A673 (cell line): Measurements from ENCODE around the gene RABL6. TPM values are rescaled to one million over a fixed set of nuclear protein-coding genes. Genes with fewer than 3 reads are reported as not detected.

ENCODE experiments used
- BruUV-seq: library from RNA; stranded (reverse); fragments of 400-500 nt; replicated peaks from 2 replicates; lab custom pipeline; 2021; lab: Mats Ljungman, UMichigan
- CTCF ChIA-PET: fragments of 300-600 bp; sonication (Branson Sonifier 250); formaldehyde crosslinking; loops from one replicate; lab custom pipeline; 2022; ENCODE audit warnings: antibody characterized with exemption; lab: Charles Lee
- POLR2A ChIA-PET: fragments of 300-600 bp; sonication (Branson Sonifier 250); formaldehyde crosslinking; loops from one replicate; lab custom pipeline; 2022; ENCODE audit warnings: antibody characterized with exemption; ENCODE audit not compliant: low non-redundant PET; lab: Charles Lee
- DNase-seq: peaks from one replicate; pipeline ENCODE4 v3.0.0-alpha.2; 2015; ENCODE audit warnings: low spot score
- H3K27ac ChIP-seq: fragments of 200-600 bp; sonication (generic); 2 replicates; pipeline ENCODE4 v1.5.1; 2016; ENCODE audit warnings: mixed run types, low read depth, mild to moderate bottlenecking, mixed read lengths, antibody characterized with exemption, low read length; ENCODE audit not compliant: poor library complexity, severe bottlenecking
- H3K27me3 ChIP-seq: fragments of 200-600 bp; sonication (generic); replicated peaks from 2 replicates; pipeline ENCODE4 v1.6.1; 2017; ENCODE audit warnings: mixed run types, low read depth, mild to moderate bottlenecking, mixed read lengths, antibody characterized with exemption, low read length; ENCODE audit not compliant: insufficient read depth, poor library complexity
- H3K36me3 ChIP-seq: fragments of 200-600 bp; sonication (generic); 2 replicates; pipeline ENCODE4 v1.6.1; 2016; ENCODE audit warnings: mixed run types, mild to moderate bottlenecking, mixed read lengths, antibody characterized with exemption, low read length; ENCODE audit not compliant: insufficient read depth, poor library complexity, severe bottlenecking
- H3K4me1 ChIP-seq: fragments of 200-600 bp; sonication (generic); 2 replicates; pipeline ENCODE4 v1.6.1; 2017; ENCODE audit warnings: mixed run types, mild to moderate bottlenecking, mixed read lengths, antibody characterized with exemption, low read length; ENCODE audit not compliant: insufficient read depth, poor library complexity, severe bottlenecking
- H3K4me3 ChIP-seq: fragments of 200-600 bp; sonication (generic); 2 replicates; pipeline ENCODE4 v1.5.1; 2016; ENCODE audit warnings: low read depth, mixed run types, mild to moderate bottlenecking, mixed read lengths, low read length; ENCODE audit not compliant: poor library complexity, severe bottlenecking
- H3K9me3 ChIP-seq: fragments of 200-600 bp; sonication (generic); 2 replicates; pipeline ENCODE4 v1.6.1; 2016; ENCODE audit warnings: mixed run types, low read depth, mild to moderate bottlenecking, mixed read lengths, antibody characterized with exemption, low read length; ENCODE audit not compliant: poor library complexity, severe bottlenecking
- EZH2 ChIP-seq: fragments of 200-600 bp; sonication (generic); IDR thresholded peaks from 2 replicates; pipeline ENCODE4 v1.6.1; 2017; ENCODE audit warnings: borderline replicate concordance, low read depth, mild to moderate bottlenecking, mixed read lengths, antibody characterized with exemption, low read length; ENCODE audit not compliant: poor library complexity, severe bottlenecking
- intact Hi-C: fragments of 100-400 bp; cut with micrococcal nuclease; formaldehyde crosslinking; loops from one replicate; pipeline ENCODE4 v1.10.0; 2022; ENCODE audit not compliant: unreplicated experiment
- total RNA-seq: library from RNA; stranded (reverse); gene quantifications from 2 replicates; pipeline ENCODE4 v1.2.3, GENCODE V29; 2021
- TF ChIP-seq, protein P1 (sequence below): fragments of 300-800, 200-600 bp; sonication (generic); conservative IDR thresholded peaks from 2 replicates; pipeline ENCODE4 v1.5.1; 2017; ENCODE audit warnings: low read depth, mild to moderate bottlenecking, antibody characterized with exemption, low read length, moderate library complexity, mixed read lengths

Gene RABL6
- total RNA-seq, 1 experiment from 2014 or later = 210 TPM

GRCh38 chr9:136792321-136793085 lies 15.2 kb upstream of the RABL6 start:
- H3K4me1 ChIP-seq = peaks cover 16% of the 10 kb centered on the region
- intact Hi-C loops = loop anchor here (5.0 kb wide), 1 partner anchor 430 kb away; the partner anchor contains the start of gene RNF208
- DNase-seq = no peak
- no peak overlapping the region for H3K27ac ChIP-seq
- TF ChIP-seq EZH2 = no peak
- TF ChIP-seq, protein P1, sequence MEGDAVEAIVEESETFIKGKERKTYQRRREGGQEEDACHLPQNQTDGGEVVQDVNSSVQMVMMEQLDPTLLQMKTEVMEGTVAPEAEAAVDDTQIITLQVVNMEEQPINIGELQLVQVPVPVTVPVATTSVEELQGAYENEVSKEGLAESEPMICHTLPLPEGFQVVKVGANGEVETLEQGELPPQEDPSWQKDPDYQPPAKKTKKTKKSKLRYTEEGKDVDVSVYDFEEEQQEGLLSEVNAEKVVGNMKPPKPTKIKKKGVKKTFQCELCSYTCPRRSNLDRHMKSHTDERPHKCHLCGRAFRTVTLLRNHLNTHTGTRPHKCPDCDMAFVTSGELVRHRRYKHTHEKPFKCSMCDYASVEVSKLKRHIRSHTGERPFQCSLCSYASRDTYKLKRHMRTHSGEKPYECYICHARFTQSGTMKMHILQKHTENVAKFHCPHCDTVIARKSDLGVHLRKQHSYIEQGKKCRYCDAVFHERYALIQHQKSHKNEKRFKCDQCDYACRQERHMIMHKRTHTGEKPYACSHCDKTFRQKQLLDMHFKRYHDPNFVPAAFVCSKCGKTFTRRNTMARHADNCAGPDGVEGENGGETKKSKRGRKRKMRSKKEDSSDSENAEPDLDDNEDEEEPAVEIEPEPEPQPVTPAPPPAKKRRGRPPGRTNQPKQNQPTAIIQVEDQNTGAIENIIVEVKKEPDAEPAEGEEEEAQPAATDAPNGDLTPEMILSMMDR = no peak
- no peaks in the 10 kb centered on the region for H3K27me3 ChIP-seq
- BruUV-seq = no TSS peak
- H3K36me3 ChIP-seq = no peaks in the 10 kb centered on the region
- CTCF ChIA-PET = interaction anchor here (0.6 kb wide), 1 partner anchor 51 kb away, joined by 3 read pairs; no protein-coding TSS in a partner anchor
- POLR2A ChIA-PET = no interaction called here
- H3K4me3 ChIP-seq = peak overlapping the region; percentile 96
- H3K9me3 ChIP-seq = no peaks in the 10 kb centered on the region

DNA sequence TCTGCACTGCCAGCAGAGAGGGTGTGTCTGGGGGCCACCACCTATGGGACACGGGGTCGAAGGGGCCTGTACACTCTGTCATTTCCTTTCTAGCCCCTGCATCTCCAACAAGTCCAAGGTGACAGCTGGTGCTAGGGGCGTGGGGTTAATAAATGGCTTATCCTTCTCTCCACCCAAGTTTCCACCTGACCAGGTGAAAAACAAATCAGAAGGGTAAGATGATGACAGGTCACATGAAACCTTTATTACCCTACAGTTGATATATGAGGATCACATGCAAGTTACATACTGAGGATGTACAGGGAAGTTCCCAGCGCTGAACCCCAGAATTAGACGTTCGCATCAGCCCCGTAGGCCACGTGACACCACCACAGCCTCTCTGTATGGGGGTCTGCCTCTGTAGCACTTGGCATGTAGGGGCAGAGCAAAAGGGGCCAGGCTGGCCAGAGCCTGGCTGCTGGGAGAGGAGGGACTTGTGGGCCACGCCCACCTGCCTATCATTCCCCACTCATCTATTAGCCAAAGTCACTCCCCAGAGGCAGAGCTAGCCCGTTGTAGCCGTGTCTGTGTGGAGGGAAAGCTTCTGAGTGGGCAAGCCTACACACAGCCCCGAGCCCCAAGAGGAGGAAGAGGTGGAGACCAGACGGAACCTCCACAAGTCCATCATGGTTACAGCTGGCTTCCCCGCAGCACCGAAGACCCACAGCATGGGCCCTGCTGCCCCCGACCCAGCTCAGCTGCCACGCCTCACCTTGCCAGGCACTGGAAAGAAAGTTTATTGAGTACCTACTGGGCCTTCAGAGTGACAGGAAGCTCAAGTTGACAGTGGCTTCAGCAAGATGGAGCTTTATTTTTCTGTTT lies 14.4 kb upstream of the RABL6 start:
- Histone ChIP-seq H3K36me3 (no peaks in the 10 kb centered on the region), H3K27ac (no peak overlapping the region), H3K27me3 (no peaks in the 10 kb centered on the region), H3K4me1 (peaks cover 16% of the 10 kb centered on the region), H3K4me3 (no peak overlapping the region), H3K9me3 (no peaks in the 10 kb centered on the region)
- CTCF ChIA-PET = interaction anchor here (0.6 to 1.0 kb wide), 2 partner anchors 50 to 242 kb away, joined by 3 read pairs; no protein-coding TSS in a partner anchor
- intact Hi-C loops = loop anchor here (5.0 kb wide), 1 partner anchor 429 kb away; the partner anchor contains the start of gene RNF208
- DNase-seq = no peak
- no TSS peak for BruUV-seq
- no peak for TF ChIP-seq EZH2
- TF ChIP-seq, protein P1 = no peak
- POLR2A ChIA-PET = no interaction called here

DNA sequence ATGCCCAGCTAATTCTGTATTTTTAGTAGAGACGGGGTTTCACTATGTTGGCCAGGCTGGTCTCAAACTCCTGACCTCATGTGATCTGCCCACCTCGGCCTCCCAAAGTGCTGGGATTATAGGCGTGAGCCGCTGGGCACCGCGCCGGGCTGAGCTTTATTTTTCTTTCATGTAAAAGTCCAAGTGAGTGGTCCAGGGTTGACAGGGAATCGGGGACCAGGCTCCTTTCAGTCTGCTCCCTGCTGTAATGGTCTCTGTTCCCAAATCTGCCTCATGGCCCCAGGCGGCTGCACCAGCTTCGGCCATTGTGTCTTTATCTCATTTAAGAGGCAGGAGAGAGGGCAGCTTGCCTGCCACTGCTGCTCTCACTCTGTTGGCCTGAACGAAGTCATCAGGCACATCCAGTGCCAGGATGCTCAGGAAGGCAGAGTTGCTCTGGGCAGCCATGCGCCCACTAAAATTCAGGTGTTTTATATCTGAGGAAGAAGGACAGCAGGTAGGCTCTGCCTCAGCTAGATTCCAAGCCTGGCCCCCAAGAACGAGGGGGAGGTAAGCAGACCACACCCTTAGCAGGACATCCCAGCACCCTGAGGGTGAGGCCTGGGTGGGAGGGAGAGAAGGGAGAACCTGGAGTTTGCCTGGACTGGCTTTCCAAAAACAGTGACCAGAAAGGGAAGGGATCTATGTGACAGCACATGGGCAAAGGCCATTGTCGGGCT lies 13.3 kb upstream of the RABL6 start:
- DNase-seq = no peak
- intact Hi-C loops = loop anchor here (5.0 kb wide), 1 partner anchor 428 kb away; the partner anchor contains the start of gene RNF208
- POLR2A ChIA-PET = no interaction called here
- Histone ChIP-seq H3K4me3 (no peak overlapping the region), H3K36me3 (no peaks in the 10 kb centered on the region), H3K9me3 (no peaks in the 10 kb centered on the region), H3K27me3 (no peaks in the 10 kb centered on the region), H3K4me1 (peaks cover 20% of the 10 kb centered on the region), H3K27ac (no peak overlapping the region)
- TF ChIP-seq EZH2 = no peak
- TF ChIP-seq, protein P1 = no peak
- no TSS peak for BruUV-seq
- CTCF ChIA-PET = interaction anchor here (1.0 kb wide), 1 partner anchor 241 kb away, joined by 3 read pairs; no protein-coding TSS in a partner anchor
